Keratinocyte (primary cell): Measurements from ENCODE around the gene THBS4. TPM values are rescaled to one million over a fixed set of nuclear protein-coding genes. Genes with fewer than 3 reads are reported as not detected.

Experiments
- DNase-seq: peaks from one replicate; pipeline ENCODE4 v3.0.0-alpha.2; 2011; ENCODE audit warnings: low read depth, missing footprints, low spot score
- FAIRE-seq: peaks from 2 replicates; lab custom pipeline; 2011; peaks lifted over from hg19 to GRCh38; lab: Jason Lieb, UNC
- H2AFZ ChIP-seq: 2 replicates; pipeline ENCODE4 v1.6.0; 2012; ENCODE audit warnings: low read length, control low read depth, inconsistent platforms; ENCODE audit not compliant: control insufficient read depth
- H3K27ac ChIP-seq: 2 replicates; pipeline ENCODE4 v1.5.1; 2011; ENCODE audit warnings: low read length; ENCODE audit not compliant: control insufficient read depth, insufficient read depth
- H3K27me3 ChIP-seq: 3 replicates; pipeline ENCODE4 v1.6.0; 2011; ENCODE audit warnings: low read length; ENCODE audit not compliant: control insufficient read depth, insufficient read depth; ENCODE audit errors: extremely low read depth
- H3K36me3 ChIP-seq, 2 experiments: 2 replicates in 1 of 2; 3 replicates in 1 of 2; pipeline ENCODE4 v1.5.1; 2011; ENCODE audit warnings: low read length in 2 of 2, mild to moderate bottlenecking in 1 of 2; ENCODE audit not compliant: control insufficient read depth in 2 of 2, insufficient read depth in 2 of 2; ENCODE audit errors: extremely low read depth in 1 of 2
- H3K4me1 ChIP-seq: 3 replicates; pipeline ENCODE4 v1.5.1; 2011; ENCODE audit warnings: low read length; ENCODE audit not compliant: control insufficient read depth, insufficient read depth; ENCODE audit errors: extremely low read depth
- H3K4me2 ChIP-seq: 3 replicates; pipeline ENCODE4 v1.6.0; 2011; ENCODE audit warnings: low read depth, low read length; ENCODE audit not compliant: control insufficient read depth, insufficient read depth; ENCODE audit errors: extremely low read depth
- H3K4me3 ChIP-seq, 3 experiments: fragments of 200-600 bp in 1 of 3; sonication (generic) in 1 of 3; 2 replicates in 2 of 3; 3 replicates in 1 of 3; pipeline ENCODE4 v1.5.1; 2011 to 2016; ENCODE audit warnings: low read length in 3 of 3, mild to moderate bottlenecking in 3 of 3, control low read depth in 2 of 3, inconsistent platforms in 1 of 3, low read depth in 1 of 3, mixed read lengths in 1 of 3, mixed run types in 1 of 3, moderate library complexity in 1 of 3; ENCODE audit not compliant: control insufficient read depth in 2 of 3, insufficient read depth in 2 of 3; ENCODE audit errors: extremely low read depth in 1 of 3
- H3K79me2 ChIP-seq: 2 replicates; pipeline ENCODE4 v1.6.0; 2012; ENCODE audit warnings: low read length; ENCODE audit not compliant: control insufficient read depth, insufficient read depth
- H3K9ac ChIP-seq: 3 replicates; pipeline ENCODE4 v1.6.0; 2011; ENCODE audit warnings: low read length; ENCODE audit not compliant: control insufficient read depth, insufficient read depth; ENCODE audit errors: extremely low read depth
- H3K9me1 ChIP-seq: 3 replicates; pipeline ENCODE4 v1.6.0; 2011; ENCODE audit warnings: low read length; ENCODE audit not compliant: control insufficient read depth, insufficient read depth; ENCODE audit errors: extremely low read depth
- H3K9me3 ChIP-seq: 2 replicates; pipeline ENCODE4 v1.5.1; 2012; ENCODE audit warnings: low read depth, low read length; ENCODE audit not compliant: control insufficient read depth
- H4K20me1 ChIP-seq: 3 replicates; pipeline ENCODE4 v1.6.0; 2011; ENCODE audit warnings: low read length; ENCODE audit not compliant: control insufficient read depth, insufficient read depth; ENCODE audit errors: extremely low read depth
- CTCF ChIP-seq, 3 experiments: IDR thresholded peaks in 1 of 3; conservative IDR thresholded peaks in 1 of 3; optimal IDR thresholded peaks in 1 of 3; 2 replicates in 2 of 3; 3 replicates in 1 of 3; pipeline versions ENCODE3 to v1.5.1; 2011; ENCODE audit warnings: low read length in 3 of 3, mild to moderate bottlenecking in 3 of 3, moderate library complexity in 2 of 3, control low read depth in 1 of 3, inconsistent platforms in 1 of 3; ENCODE audit not compliant: insufficient read depth in 2 of 3; ENCODE audit errors: extremely low read depth in 1 of 3
- EZH2 ChIP-seq: IDR thresholded peaks from one replicate; pipeline ENCODE4 v1.6.1; 2012; ENCODE audit warnings: inconsistent platforms, mild to moderate bottlenecking, low read length, moderate library complexity
- dilution Hi-C: fragments of 300-500 bp; cut with MboI; formaldehyde crosslinking; loops from one replicate; pipeline ENCODE4 v1.7.0; 2020; ENCODE audit warnings: low sequenced_read_pairs; ENCODE audit not compliant: extremely low pct_ligation_motif_present
- polyA plus RNA-seq, 5 experiments: library from polyadenylated mRNA; depleted of rRNA in 3 of 5; stranded (reverse) in 3 of 5; stranded (forward) in 1 of 5; unstranded in 1 of 5; fragments of >200 nt; gene quantifications; 1 replicate in 1 of 5; 2 replicates in 3 of 5; 3 replicates in 1 of 5; pipeline versions ENCODE4 v1.2.1 to v1.2.3, GENCODE V29; 2011 to 2012; ENCODE audit warnings: missing spikeins in 2 of 5, low read depth in 1 of 5, low replicate concordance in 1 of 5

The THBS4 gene
- polyA plus RNA-seq, 1 donor (not counting 4 experiments of a cell fraction or from before 2014, with no cell fraction given) = 0.47 TPM

GRCh38 chr5:80124121-80124918, 89.2 kb downstream of the THBS4 start:
- H3K9me1 ChIP-seq = no peaks in the 10 kb centered on the region
- H3K9ac ChIP-seq = no peak overlapping the region
- H3K79me2 ChIP-seq = no peaks in the 10 kb centered on the region
- no peaks in the 10 kb centered on the region for H3K4me1 ChIP-seq
- FAIRE-seq (no peak), DNase-seq (no peak)
- H3K4me2 ChIP-seq = no peak overlapping the region
- no peaks in the 10 kb centered on the region for H3K27me3 ChIP-seq
- no peak overlapping the region for H2AFZ ChIP-seq
- H4K20me1 ChIP-seq = no peaks in the 10 kb centered on the region
- dilution Hi-C loops = no loop called here
- TF ChIP-seq EZH2 = no peak
- TF ChIP-seq CTCF (optimal IDR thresholded peaks at IDR 0.05 in 1 of 3, IDR thresholded peaks at IDR 0.05 in 1 of 3, conservative IDR thresholded peaks at IDR 0.05 in 1 of 3; ENCODE audit: extremely low read depth in 1 of 3, insufficient read depth in 2 of 3, low read length in 3 of 3) = no peak
- no peak overlapping the region for H3K27ac ChIP-seq
- no peaks in the 10 kb centered on the region for H3K36me3 ChIP-seq
- no peak overlapping the region for H3K4me3 ChIP-seq
- H3K9me3 ChIP-seq = no peaks in the 10 kb centered on the region

- dilution Hi-C loops = no loop called here
- H3K4me2 ChIP-seq = no peak overlapping the region
- H3K27me3 ChIP-seq = no peaks in the 10 kb centered on the region
- no peaks in the 10 kb centered on the region for H3K79me2 ChIP-seq
- H3K27ac ChIP-seq = no peak overlapping the region
- no peaks in the 10 kb centered on the region for H3K9me1 ChIP-seq
- no peak for FAIRE-seq
- H3K9me3 ChIP-seq = no peaks in the 10 kb centered on the region
- H3K9ac ChIP-seq = no peak overlapping the region
- H3K4me3 ChIP-seq = no peak overlapping the region
- H4K20me1 ChIP-seq = no peaks in the 10 kb centered on the region
- H2AFZ ChIP-seq = no peak overlapping the region
- no peaks in the 10 kb centered on the region for H3K36me3 ChIP-seq
- no peak for DNase-seq
- no peaks in the 10 kb centered on the region for H3K4me1 ChIP-seq
- TF ChIP-seq EZH2 (no peak), CTCF (optimal IDR thresholded peaks at IDR 0.05 in 1 of 3, IDR thresholded peaks at IDR 0.05 in 1 of 3, conservative IDR thresholded peaks at IDR 0.05 in 1 of 3; ENCODE audit: extremely low read depth in 1 of 3, insufficient read depth in 2 of 3, low read length in 3 of 3) (no peak)
These were observed 90.1 kb downstream of the THBS4 start for GRCh38 chr5:80125022-80125961.
